ENCODE data around the gene FAM20C.
A peak's percentile ranks its signal among the peaks of the same experiment; 100 is the strongest.

Gene FAM20C

GRCh38 chr7:278081-278480 lies 85.7 kb downstream of the FAM20C start:
- no peak for DNase-seq

- DNase-seq, result no peak
Observed at GRCh38 chr7:279821-280220, 87.5 kb downstream of the FAM20C start.

GRCh38 chr7:280461-280860 lies 88.1 kb downstream of the FAM20C start:
- no peak for DNase-seq

GRCh38 chr7:281637-282036 lies 89.3 kb downstream of the FAM20C start:
- no peak for DNase-seq

GRCh38 chr7:282621-283020 lies 90.2 kb downstream of the FAM20C start:
- no peak for DNase-seq

GRCh38 chr7:284762-285722 lies 92.7 kb downstream of the FAM20C start:
- DNase-seq, result peak; percentile 28

- DNase-seq, result peak; percentile 31
Observed at GRCh38 chr7:285731-286130, 93.4 kb downstream of the FAM20C start.

GRCh38 chr7:286266-286665 lies 93.9 kb downstream of the FAM20C start:
- DNase-seq, result peak; percentile 24

GRCh38 chr7:288671-289101 lies 96.3 kb downstream of the FAM20C start:
- no peak for DNase-seq

GRCh38 chr7:289209-289755 lies 96.9 kb downstream of the FAM20C start:
- peak; percentile 25 for DNase-seq

- DNase-seq, result peak; percentile 24
Observed at GRCh38 chr7:289756-290553, 97.6 kb downstream of the FAM20C start, which contains the start of gene FOXL3. FOXL3 (plus strand) TSS chr7:290170; CDS start chr7:290170, 0 bp downstream.

GRCh38 chr7:290554-291372 lies 98.4 kb downstream of the FAM20C start:
- peak; percentile 39 for DNase-seq

GRCh38 chr7:291373-292092 lies 99.2 kb downstream of the FAM20C start:
- DNase-seq, result no peak

GRCh38 chr7:292226-292625 lies 99.9 kb downstream of the FAM20C start:
- DNase-seq, result no peak

- no peak for DNase-seq
Observed at GRCh38 chr7:292826-293225, 100.5 kb downstream of the FAM20C start.

- DNase-seq, result no peak
Observed at GRCh38 chr7:293681-294439, 101.5 kb downstream of the FAM20C start.

GRCh38 chr7:294440-295154 lies 102.2 kb downstream of the FAM20C start:
- DNase-seq, result no peak

GRCh38 chr7:295155-296154 lies 103.1 kb downstream of the FAM20C start:
- DNase-seq, result no peak

- no peak for DNase-seq
Observed at GRCh38 chr7:296373-296945, 104.1 kb downstream of the FAM20C start.
